Measurements from ENCODE around the gene OMD.

The OMD gene

GRCh38 chr9:92467041-92467440 lies 42.8 kb upstream of the OMD start:
- H4K20me1 ChIP-seq (ENCODE audit: insufficient read depth, low read length) = no peaks in the 10 kb centered on the region
- no peak for TF ChIP-seq CTCF (IDR thresholded peaks at IDR 0.05; ENCODE audit: low read depth, low read length)
- no peak for TF ChIP-seq EZH2phosphoT487 (IDR thresholded peaks at IDR 0.05; ENCODE audit: low read depth)
- H3K27ac ChIP-seq (ENCODE audit: low read length) = no peak overlapping the region
- H3K4me3 ChIP-seq (ENCODE audit: low read length) = no peak overlapping the region
- H3K9ac ChIP-seq (ENCODE audit: low read length) = no peak overlapping the region
- H3K27me3 ChIP-seq (ENCODE audit: low read depth, low read length) = no peaks in the 10 kb centered on the region
- no peak overlapping the region for H3K4me2 ChIP-seq (ENCODE audit: low read length)
- H3K36me3 ChIP-seq (replicated peaks; ENCODE audit: low read depth, low read length) = no peaks in the 10 kb centered on the region
- H2AFZ ChIP-seq (ENCODE audit: low read depth, low read length) = no peak overlapping the region
- H3K4me1 ChIP-seq (ENCODE audit: low read length) = no peaks in the 10 kb centered on the region
- H3K79me2 ChIP-seq (ENCODE audit: low read length) = no peaks in the 10 kb centered on the region
- H3K9me3 ChIP-seq (ENCODE audit: insufficient read depth, low read length) = no peaks in the 10 kb centered on the region

GRCh38 chr9:92463984-92464383 lies 39.7 kb upstream of the OMD start:
- Histone ChIP-seq H3K36me3 (replicated peaks; ENCODE audit: low read depth, low read length) (no peaks in the 10 kb centered on the region), H3K27me3 (ENCODE audit: low read depth, low read length) (no peaks in the 10 kb centered on the region), H3K4me2 (ENCODE audit: low read length) (no peak overlapping the region), H3K9ac (ENCODE audit: low read length) (no peak overlapping the region), H2AFZ (ENCODE audit: low read depth, low read length) (no peak overlapping the region), H3K79me2 (ENCODE audit: low read length) (no peaks in the 10 kb centered on the region), H3K4me3 (ENCODE audit: low read length) (no peak overlapping the region), H3K4me1 (ENCODE audit: low read length) (no peaks in the 10 kb centered on the region), H3K9me3 (ENCODE audit: insufficient read depth, low read length) (no peaks in the 10 kb centered on the region), H3K27ac (ENCODE audit: low read length) (no peak overlapping the region), H4K20me1 (ENCODE audit: insufficient read depth, low read length) (no peaks in the 10 kb centered on the region)
- TF ChIP-seq CTCF (IDR thresholded peaks at IDR 0.05; ENCODE audit: low read depth, low read length) (no peak), EZH2phosphoT487 (IDR thresholded peaks at IDR 0.05; ENCODE audit: low read depth) (no peak)

- no peak for TF ChIP-seq EZH2phosphoT487 (IDR thresholded peaks at IDR 0.05; ENCODE audit: low read depth)
- TF ChIP-seq CTCF (IDR thresholded peaks at IDR 0.05; ENCODE audit: low read depth, low read length) = no peak
- no peaks in the 10 kb centered on the region for H3K27me3 ChIP-seq (ENCODE audit: low read depth, low read length)
- H2AFZ ChIP-seq (ENCODE audit: low read depth, low read length) = no peak overlapping the region
- H3K4me3 ChIP-seq (ENCODE audit: low read length) = no peak overlapping the region
- no peak overlapping the region for H3K4me2 ChIP-seq (ENCODE audit: low read length)
- H3K36me3 ChIP-seq (replicated peaks; ENCODE audit: low read depth, low read length) = no peaks in the 10 kb centered on the region
- H3K79me2 ChIP-seq (ENCODE audit: low read length) = no peaks in the 10 kb centered on the region
- no peaks in the 10 kb centered on the region for H3K9me3 ChIP-seq (ENCODE audit: insufficient read depth, low read length)
- H3K27ac ChIP-seq (ENCODE audit: low read length) = no peak overlapping the region
- H4K20me1 ChIP-seq (ENCODE audit: insufficient read depth, low read length) = no peaks in the 10 kb centered on the region
- H3K9ac ChIP-seq (ENCODE audit: low read length) = no peak overlapping the region
- no peaks in the 10 kb centered on the region for H3K4me1 ChIP-seq (ENCODE audit: low read length)
Measured at GRCh38 chr9:92463387-92463786, 39.1 kb upstream of the OMD start.

GRCh38 chr9:92457576-92457975 lies 33.3 kb upstream of the OMD start:
- no peak for TF ChIP-seq EZH2phosphoT487 (IDR thresholded peaks at IDR 0.05; ENCODE audit: low read depth)
- no peak for TF ChIP-seq CTCF (IDR thresholded peaks at IDR 0.05; ENCODE audit: low read depth, low read length)
- no peaks in the 10 kb centered on the region for H3K36me3 ChIP-seq (replicated peaks; ENCODE audit: low read depth, low read length)
- H3K4me3 ChIP-seq (ENCODE audit: low read length) = no peak overlapping the region

More at GRCh38 chr9:92457576-92457975, 33.3 kb upstream of the OMD start:
- no peak overlapping the region for H3K9ac ChIP-seq (ENCODE audit: low read length)
- no peak overlapping the region for H3K27ac ChIP-seq (ENCODE audit: low read length)
- H3K27me3 ChIP-seq (ENCODE audit: low read depth, low read length) = no peaks in the 10 kb centered on the region
- H4K20me1 ChIP-seq (ENCODE audit: insufficient read depth, low read length) = no peaks in the 10 kb centered on the region
- no peaks in the 10 kb centered on the region for H3K4me1 ChIP-seq (ENCODE audit: low read length)
- no peaks in the 10 kb centered on the region for H3K9me3 ChIP-seq (ENCODE audit: insufficient read depth, low read length)
- no peak overlapping the region for H3K4me2 ChIP-seq (ENCODE audit: low read length)
- no peaks in the 10 kb centered on the region; the same call in 1 of the 2 replicates for H3K79me2 ChIP-seq (ENCODE audit: low read length)
- H2AFZ ChIP-seq (ENCODE audit: low read depth, low read length) = no peak overlapping the region
